WTC11 (cell line): Measurements from ENCODE around the gene BGN.

Experiments used
- CTCF ChIP-seq: fragments of 200-600 bp; IDR thresholded peaks from 2 replicates; pipeline ENCODE4 v1.8.0; 2022; ENCODE audit warnings: antibody characterized with exemption
- TCF7 ChIP-seq: sonication (generic); formaldehyde crosslinking; IDR thresholded peaks from 2 replicates; pipeline ENCODE4 v1.8.0; 2022; ENCODE audit warnings: mild to moderate bottlenecking, low read depth, missing genetic modification reagents, moderate library complexity

DNA sequence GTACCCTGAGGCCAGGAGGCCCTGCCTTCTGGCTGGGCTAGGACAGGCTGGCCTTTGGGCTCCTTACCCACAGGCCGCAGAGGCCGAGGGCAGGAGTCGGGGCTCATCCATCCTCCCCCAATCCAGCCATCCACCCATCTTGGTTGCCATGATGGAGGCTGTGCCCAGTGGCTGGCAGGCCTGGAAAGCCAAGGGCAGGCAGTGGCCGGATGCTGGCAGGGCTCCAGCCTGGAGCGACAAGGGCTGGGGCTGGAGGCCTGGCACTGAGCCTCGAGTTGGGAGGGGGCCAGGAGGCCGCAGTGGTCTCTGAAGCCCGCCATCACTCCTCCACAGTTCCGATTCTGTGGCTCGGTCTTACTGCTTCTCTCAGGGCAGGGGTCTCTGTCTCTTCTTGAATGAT is 8.6 kb upstream of the BGN start:
- TF ChIP-seq TCF7 (no peak), CTCF (no peak)
